ENCODE results near the gene UNC5C.

Gene UNC5C

DNA sequence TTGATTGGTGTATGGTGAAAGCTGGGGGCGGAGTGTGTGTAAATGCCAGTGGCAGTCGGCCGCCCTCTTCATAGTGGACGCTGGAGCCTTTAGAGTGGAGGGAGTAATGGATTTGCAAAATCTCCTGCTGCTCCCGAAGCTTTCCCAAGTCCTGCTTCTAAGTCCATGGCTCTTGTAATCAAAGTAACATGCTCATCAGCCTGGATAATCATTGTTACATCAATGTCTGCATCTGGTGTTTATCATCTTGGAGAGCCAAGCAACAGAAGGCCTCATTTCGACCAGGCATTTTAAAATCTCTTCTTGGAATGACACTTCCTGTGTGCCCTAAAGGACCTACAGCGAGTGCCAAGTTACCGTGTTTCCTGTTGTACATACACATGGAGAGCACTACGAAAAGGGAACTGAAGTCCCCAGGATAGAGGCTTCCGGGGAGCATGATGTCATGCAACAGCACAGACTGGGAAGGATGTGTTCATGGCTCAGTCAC is 32.2 kb downstream of the UNC5C start:
- FAIRE-seq, result no peak

DNA sequence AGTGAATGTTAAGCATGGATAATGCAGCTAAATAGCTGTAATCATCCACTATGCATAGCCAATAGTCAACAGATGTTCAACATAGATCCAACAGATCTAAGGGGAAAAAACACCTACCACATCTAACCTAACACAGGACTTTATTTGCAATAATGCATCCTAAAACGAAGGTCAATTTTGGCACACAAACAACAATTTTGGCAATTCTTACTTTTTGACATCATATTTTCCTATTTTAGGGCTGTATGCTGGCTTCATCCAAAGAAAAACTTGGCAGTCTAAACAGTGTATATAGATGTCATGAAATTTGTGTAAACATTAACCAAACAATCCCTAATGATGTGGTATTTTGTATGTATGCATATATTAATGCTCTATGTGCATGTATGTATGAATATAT is 33.2 kb downstream of the UNC5C start:
- no peak for FAIRE-seq

DNA sequence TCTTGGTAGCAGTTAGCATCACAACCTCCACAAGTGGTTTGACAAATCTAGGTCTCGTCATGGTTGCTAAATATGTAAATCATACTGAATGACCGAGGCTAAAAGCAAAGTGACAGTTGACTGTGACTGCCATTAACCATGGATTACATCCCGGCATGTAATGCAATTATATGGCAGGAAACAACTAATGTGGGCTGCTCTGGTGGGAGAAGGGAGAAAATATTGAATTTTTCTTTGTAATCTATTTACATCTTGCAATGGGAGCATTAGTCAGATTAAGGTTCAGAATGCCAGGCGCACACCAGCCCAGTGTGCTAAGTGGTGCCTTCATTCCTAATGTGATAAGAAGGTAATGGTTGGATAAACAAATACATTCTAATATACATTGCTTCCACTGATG is 35.8 kb downstream of the UNC5C start:
- no peak for FAIRE-seq

DNA sequence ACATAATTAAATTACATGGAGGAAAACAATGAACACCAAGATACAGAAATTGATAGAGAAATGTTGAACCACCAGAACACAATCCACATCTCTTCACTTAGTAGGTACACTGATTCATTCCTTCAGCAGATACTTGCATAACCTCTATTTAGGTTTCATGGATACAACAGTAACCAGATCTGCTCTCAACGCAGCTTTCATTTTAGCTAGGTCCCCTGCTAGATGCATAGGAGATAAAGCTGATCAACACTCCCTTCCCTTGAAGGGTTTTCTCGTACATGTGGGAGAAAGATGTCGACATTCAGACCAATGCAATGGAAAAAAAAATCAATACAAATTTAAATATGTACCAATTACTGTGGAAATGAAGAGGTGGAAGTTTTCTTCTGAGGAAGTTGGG is 37.3 kb downstream of the UNC5C start:
- FAIRE-seq, result no peak

DNA sequence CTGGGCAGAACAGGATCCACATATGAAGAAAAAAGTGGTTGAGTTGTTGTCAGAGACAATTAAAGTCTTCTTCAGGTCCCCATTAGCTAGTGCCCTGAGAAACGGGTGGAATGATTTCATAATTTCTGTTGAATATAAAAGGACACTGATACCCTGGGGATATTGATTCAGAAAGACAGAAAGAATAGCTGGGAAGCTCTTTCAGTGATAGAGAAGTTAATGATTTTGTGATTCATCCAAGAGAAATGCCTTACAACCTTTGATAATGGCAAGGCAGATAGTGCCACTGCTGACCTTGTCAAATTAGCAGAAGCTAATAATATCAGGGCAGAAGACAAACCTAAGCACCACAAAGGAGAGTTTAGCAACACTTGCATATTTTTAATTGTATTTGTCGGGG is 37.9 kb downstream of the UNC5C start:
- FAIRE-seq, result no peak

DNA sequence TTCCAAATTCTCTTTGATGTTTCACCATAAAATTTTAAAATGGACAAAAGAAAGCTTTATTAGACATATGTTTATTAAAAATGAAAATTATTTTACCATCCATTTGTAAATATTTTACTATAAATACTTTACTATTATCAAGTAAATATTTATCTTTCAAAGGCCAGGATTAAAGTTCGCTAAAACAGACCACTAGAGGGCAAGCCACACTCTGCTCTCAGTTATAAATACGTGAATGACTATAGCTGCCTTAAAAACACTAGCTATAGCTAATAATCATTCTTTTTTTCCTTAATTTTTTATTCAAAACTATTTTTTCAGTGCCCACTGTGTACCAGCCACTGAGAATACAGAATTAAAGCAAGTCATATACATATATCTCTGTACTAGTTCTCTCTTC is 38.6 kb downstream of the UNC5C start:
- FAIRE-seq, result peak; percentile 51

DNA sequence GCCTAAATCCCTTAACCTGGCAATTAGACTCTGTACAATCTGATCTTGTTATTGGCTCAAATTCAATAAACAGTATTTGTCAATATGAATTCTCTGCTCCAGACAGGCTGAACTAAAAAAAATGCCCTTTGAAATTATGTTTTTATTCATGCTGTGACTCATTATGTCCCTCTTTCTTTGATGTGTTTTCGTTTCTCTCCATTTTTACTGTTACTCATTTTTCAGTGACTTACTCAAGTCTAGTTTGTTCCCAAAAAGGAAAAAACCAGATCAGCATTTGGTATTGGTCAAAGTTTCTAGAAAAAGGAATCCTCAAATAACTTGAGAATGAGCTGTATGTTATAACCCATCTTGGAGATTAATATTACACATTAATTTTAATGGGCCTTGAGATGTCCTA is 40.4 kb downstream of the UNC5C start:
- FAIRE-seq, result no peak

DNA sequence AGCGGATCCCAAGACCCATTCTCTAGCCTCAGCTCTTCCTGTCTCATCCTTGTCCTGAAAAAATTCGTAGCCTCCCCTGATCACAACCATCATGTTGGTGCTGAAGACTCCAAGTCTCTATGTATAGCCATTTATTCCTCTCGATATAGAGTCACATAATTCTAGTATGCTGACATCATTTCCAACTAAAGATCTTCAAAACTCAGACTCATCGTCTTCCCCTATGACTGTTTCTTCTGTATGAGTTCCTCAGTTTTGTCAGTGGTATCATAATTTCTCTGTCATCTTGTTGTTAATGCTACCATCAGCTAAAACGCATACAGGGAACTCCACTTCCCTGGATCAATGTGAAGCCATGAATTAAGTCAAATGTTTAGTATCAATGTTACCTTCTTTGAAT is 41.2 kb downstream of the UNC5C start:
- no peak for FAIRE-seq

DNA sequence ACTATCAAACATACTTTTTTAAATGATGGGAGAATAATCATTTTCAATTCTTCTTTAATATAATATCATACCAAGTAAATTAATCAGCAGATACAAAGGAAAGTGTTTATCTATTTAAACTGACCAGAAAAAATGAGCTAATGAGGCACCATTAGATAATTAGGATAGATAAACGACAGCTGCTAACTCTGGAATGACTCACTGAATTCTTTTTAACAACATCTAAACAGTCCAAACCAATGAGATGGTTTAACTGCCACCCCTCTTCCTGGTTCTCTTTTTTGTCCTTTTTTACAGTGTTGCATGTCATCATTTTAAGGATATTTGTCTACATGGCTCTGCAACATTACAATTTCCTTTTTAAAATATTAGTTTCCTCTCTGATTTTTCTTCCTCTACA is 41.6 kb downstream of the UNC5C start:
- FAIRE-seq, result no peak

DNA sequence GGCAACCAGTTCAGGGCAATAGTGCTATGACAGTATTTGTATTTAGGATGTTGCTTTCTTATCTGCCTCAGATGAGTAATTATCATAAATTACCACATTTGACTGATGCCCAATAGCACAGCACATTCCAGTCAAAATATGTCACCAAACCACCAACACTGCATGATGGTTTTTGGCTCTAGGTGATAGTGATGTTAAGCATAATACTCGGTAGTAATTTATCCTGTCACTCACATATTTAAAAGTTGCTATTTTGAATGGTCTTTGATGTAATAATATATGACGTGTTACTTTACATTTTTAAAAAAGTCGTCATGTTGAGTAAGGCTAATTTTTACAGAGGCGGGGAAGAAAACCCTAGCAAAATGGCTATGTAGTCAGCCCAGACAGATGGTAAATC is 42.5 kb downstream of the UNC5C start:
- FAIRE-seq, result no peak

DNA sequence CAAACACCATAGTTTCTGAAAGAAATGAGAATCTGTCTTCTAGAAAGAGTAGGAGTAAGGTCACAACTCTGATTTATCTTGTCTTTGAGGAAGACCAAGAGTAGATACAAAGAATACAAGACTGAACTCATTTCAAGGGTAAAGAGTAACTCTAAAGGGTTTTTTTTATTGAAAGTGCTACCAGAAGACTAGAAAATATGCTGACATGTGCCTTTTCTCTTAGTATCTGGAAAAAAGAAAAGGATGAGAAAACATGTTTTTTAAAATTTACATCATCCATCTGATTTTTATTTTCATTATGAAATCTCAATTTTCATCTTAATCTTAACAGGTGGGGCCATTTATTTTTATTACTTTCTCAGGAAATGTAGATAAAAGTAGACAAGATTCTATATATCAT is 43.0 kb downstream of the UNC5C start:
- no peak for FAIRE-seq

DNA sequence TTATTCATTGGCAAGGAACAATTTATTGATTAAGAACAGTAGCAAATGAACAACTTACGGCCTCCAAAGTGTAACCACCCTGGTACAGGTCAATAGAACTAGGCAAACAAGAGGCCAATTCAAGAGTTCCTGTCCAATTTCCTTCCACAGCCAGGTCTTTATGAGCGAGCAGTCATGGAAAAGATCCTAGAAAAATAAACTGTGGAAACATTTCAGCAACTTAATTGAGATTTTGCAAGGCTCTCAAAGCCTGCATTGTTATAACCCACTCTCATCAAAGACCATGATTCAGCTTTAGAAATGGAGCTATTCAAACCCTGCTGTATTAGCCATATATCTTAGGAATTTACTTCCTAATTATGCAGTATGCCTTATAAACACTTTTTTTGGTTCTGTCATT is 43.6 kb downstream of the UNC5C start:
- FAIRE-seq, result no peak

DNA sequence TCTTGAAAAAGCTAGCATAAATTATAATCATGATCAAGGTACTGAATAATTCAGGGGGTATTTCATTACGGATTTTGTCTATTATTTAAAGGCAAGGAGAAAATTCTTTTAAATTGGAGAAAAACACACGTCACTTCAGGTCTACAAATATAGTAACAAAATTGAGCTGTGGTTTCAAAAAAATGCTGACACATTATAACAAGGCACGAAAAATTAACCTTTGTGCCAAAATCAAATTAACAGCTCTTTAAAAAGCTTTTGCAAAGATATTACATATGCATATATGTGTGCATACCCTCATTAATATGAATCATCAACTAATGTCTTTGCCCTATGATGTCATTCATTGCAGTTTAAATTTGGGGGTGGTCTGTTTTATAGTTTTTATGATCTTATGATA is 44.3 kb downstream of the UNC5C start:
- FAIRE-seq, result no peak

DNA sequence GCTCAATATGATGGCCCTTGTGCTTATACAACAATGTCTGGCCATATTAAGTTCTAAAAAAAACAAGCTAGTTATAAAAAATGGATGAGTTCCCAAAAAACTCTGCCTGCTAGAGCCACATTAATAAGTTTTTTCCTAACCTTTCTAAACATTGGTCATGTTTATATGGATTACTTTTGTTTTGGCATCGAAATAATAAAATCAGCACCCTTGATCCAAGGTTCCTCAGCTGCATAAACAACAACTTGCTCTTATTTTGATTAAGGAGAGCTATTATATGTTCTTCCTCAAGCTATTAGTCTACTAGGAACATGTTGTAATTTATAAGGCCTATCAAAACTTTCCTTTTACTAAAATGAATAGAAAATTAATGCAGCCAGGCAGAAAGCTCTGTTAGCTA is 48.4 kb downstream of the UNC5C start:
- FAIRE-seq, result no peak

DNA sequence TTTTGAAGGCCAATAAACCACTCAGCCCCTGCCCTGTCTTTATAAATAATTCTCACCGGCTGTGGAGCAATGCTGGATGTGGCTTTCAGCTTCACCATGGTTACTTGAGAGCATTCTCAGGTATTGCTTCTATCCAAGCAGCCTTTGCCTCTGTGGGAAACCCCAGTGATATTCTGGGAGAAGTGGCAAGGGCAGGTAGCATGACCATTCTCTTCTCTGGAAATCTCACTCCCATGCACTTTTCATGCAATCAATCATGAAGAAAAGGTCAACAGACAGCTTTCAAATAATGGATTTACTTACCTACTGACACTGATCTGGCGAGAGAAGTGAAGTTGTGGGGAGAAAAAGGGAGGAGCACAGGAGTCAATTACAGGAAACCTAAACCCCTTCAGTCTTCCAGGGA is 49.5 kb downstream of the UNC5C start:
- no peak for FAIRE-seq

DNA sequence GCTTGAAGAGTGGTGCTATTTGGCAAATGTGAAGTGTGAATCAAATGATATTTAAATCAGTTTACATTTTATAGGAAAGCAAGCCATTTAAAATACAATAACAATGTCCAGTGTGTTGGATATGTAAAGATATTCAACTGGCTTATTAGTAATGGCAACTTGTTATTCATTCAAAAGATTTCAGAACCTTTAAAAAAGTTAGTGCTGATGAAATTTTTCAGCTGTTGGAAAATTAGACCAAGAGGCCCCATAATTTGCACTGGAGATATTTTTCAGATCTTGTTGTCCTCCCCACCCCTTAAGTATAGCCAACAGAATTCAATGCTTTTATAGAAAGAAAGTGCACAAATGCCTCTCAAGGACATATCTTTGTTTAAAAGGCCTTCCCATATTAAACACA is 54.6 kb downstream of the UNC5C start:
- no peak for FAIRE-seq

DNA sequence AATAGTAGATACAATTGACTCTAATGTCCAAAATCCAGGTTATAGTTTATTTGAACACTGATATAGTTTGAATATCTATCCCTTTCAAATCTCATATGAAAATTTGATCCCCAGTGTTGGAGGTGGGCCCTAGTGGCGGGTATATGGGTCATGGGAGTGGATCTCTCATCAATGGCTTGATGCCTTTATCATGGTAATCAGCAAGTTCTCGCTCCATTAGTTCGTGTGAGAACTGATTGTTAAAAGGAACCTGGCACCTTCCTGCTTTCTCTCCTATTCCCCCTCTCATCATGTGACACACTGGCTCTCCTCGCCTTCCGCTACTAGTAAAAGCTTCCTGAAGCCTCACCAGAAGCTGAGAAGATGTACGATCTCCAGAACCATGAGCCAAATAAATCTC is 70.1 kb downstream of the UNC5C start:
- no peak for FAIRE-seq

DNA sequence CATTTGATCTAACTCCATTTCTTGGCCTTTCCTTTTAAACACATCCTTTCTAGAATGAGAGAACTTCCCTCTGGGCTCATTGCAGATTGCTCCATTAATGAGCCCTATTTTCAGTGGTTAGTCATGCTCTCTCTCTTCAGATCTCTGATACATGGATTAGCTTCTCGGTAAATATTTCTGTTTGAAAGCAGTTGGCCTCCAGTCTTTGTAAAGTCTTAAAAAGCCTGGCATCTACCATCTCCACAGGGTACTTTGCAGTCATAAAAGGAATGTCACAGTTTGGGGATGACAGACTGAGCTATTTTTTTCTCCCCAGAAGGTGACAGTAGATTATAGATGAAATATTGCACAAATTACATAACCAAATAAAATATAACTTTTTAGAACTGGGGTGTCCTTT is 72.7 kb downstream of the UNC5C start:
- no peak for FAIRE-seq

DNA sequence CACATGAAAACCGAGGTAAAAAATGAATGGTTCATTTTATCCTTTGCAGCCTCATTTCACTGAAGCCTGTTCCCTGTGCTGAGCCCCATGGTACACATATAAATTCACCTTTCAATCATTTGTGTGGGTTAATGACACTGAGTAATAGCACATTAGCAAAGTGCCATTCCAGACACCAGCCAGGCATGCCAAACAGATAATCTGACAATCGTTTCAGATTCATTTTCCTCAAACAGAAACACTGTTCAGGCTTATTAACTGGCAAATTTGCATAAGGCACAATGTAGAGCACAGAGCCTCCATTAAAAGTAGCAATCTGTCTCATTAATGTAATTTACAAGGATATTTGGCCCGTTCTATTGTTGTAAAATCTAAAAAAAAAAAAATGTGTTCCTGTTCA is 76.2 kb downstream of the UNC5C start:
- FAIRE-seq, result no peak

DNA sequence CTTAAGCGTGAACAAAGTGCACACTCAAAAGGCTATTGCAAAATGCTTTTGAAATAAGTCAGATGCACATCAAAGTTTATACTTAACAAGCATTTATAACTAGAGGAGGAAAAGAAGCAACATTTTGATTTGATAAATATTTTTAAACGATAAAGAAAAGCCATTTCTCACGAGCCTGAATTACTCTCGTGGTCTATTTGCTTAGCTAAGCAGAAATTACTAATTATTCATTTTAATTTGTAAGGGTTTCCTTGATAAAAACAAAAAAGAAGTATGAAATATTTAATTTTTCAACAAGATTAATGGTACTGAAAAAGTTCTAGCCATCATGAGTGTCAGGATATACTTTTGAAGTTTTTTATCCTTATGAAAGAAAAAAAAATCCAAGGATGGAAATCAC is 78.2 kb downstream of the UNC5C start:
- no peak for FAIRE-seq

DNA sequence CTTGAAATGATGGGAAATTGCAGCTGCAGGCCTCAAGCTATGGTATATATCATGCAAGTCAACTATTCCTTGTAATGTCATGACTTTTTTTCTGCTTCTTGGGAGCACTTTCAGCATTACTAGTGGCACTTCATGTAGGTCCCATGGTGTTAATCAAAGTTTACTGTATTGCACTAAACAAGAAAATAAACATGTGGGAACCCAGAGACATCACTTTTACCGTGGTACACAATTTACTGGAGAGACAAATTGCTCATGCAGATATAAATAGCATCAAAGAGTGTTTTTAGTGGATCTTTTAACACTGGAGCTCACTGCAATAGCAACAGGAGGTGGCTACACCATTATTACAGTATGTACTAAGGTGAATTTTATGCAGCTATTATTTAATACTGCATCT is 79.2 kb downstream of the UNC5C start:
- FAIRE-seq, result no peak

DNA sequence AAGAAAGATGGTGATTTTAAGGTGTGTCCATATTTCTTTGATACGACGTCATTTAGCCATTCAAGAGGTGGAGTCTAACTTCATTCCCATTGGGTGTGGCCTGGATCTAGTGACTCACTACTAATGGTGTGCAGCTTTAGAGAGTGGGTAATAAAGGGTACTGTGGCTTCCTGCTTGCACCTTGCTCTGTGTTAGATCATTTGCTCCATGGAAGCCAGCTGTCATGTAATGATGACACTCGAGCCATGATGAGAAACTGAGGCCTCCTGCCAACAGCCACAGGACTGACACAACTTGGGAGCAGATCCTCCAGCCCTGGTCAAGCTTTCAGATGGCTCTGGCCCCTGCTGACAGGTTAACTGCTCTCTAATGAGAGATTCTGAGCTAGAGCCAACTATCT is 82.0 kb downstream of the UNC5C start:
- FAIRE-seq, result no peak

DNA sequence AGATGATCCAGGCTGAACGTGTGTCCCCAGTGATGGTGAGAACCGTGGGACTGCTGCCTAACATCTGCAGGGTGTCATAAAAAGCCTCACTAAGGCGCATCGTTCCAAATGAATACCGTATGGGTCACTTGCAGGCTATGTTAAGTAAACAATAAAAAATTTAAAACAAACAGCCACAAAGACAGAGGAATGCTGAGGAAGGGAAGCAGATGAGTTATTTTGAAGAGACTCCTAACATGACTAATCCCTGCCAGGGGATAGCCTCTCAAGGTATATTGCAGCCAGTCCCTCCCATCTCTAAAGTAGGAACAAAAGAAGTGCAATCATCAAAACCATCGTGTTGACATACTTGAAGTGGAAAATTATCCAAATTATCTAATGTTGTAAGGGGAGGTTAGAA is 83.8 kb downstream of the UNC5C start:
- no peak for FAIRE-seq

DNA sequence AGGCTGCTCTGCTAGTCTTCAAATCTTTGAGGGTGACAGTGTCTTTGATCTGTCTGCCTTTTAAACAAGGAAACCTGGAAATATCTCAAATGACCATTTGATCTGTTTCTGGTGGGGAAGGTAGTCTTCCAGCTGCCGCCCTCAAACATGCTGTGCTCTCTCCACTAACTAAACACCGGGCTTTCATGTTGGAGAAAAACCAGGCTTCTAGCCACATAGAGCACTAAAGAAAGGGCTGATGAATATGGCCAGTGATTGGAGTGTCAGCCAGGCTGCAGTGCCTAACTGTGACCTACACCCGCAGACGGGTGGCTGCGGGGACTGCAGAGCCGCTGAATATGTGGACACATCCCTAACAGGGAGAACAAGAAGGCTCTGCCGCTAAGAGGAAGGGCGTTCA is 85.9 kb downstream of the UNC5C start:
- no peak for FAIRE-seq

DNA sequence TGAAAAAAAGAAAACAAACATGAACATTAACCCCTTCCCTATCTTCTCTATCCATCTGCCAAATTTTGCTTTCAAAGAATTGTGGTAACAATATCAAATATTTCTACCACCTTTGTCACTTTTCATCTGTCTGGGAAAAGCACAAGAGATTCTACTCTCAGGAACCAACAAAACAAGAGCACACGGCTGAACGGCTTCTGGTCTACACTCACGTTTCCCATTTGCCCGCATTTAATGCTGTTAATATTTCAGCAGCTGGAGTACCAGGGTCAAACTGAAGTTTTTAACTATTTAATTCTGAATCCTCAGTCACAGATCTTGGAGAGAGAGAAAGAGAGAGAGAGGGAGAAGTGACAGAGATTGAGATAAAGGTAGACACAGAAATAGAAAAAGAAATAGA is 91.4 kb downstream of the UNC5C start:
- no peak for FAIRE-seq

DNA sequence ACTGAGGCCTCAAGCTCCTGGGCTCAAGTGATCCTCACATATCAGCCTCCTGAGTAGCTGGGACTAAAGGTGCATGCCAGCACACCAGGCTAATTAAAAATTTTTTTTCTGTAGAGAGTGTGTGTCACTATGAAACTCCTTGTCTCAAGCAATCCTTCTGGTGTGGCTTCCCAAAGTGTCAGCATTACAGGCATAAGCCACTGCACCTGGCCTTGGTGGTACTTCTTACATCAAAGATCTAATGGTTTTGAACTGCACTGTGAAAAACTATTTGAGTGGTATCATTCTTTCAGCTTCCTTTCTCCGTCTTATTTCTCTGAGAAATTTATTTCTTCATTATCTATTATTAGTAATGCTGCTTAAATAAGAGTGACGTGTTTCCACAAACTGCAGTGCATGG is 98.5 kb downstream of the UNC5C start:
- FAIRE-seq, result no peak
